Measurements from ENCODE around the gene DSN1.

Gene DSN1

GRCh38 chr20:36754656-36755222 lies 18.8 kb downstream of the DSN1 start:
- DNase-seq = peak; percentile 32
- Mint-ChIP-seq H3K4me3 (no peak overlapping the region), H3K9me3 (no peaks in the 10 kb centered on the region), H3K36me3 (ENCODE audit: low read depth) (peaks cover 35% of the 10 kb centered on the region), H3K27ac (no peak overlapping the region), H3K4me1 (peaks cover 5% of the 10 kb centered on the region), H3K27me3 (no peaks in the 10 kb centered on the region)
- peak; percentile 81 for ATAC-seq

GRCh38 chr20:36752582-36752981 lies 21.0 kb downstream of the DSN1 start:
- Mint-ChIP-seq H3K27ac (no peak overlapping the region), H3K36me3 (ENCODE audit: low read depth) (peaks cover 35% of the 10 kb centered on the region), H3K27me3 (no peaks in the 10 kb centered on the region), H3K9me3 (no peaks in the 10 kb centered on the region), H3K4me3 (no peak overlapping the region), H3K4me1 (peaks cover 2% of the 10 kb centered on the region)
- no peak for DNase-seq
- no peak for ATAC-seq

GRCh38 chr20:36745927-36746659 lies 27.5 kb downstream of the DSN1 start, which contains the start of gene NDRG3:
TSS of gene NDRG3 (minus strand) at chr20:36746090. CDS start at chr20:36721735, 24,355 bp downstream.
- DNase-seq = peak; percentile 91
- peak; percentile 97 for ATAC-seq
- Mint-ChIP-seq H3K4me1 (peaks cover 21% of the 10 kb centered on the region), H3K9me3 (no peaks in the 10 kb centered on the region), H3K36me3 (ENCODE audit: low read depth) (peaks cover 7% of the 10 kb centered on the region), H3K4me3 (peak within 1 kb of the TSS; percentile 83), H3K27ac (peak within 1 kb of the TSS; percentile 92), H3K27me3 (no peaks in the 10 kb centered on the region)

GRCh38 chr20:36745234-36745926 lies 28.2 kb downstream of the DSN1 start:
- Mint-ChIP-seq H3K27me3 (no peaks in the 10 kb centered on the region), H3K4me3 (peak overlapping the region; percentile 83), H3K4me1 (peaks cover 21% of the 10 kb centered on the region), H3K27ac (peak overlapping the region; percentile 49), H3K9me3 (no peaks in the 10 kb centered on the region), H3K36me3 (ENCODE audit: low read depth) (peaks cover 4% of the 10 kb centered on the region)
- DNase-seq (peak; percentile 50), ATAC-seq (no peak)

GRCh38 chr20:36744764-36745191 lies 28.8 kb downstream of the DSN1 start:
- H3K36me3 Mint-ChIP-seq (ENCODE audit: low read depth) = peaks cover 4% of the 10 kb centered on the region
- H3K4me1 Mint-ChIP-seq = peaks cover 21% of the 10 kb centered on the region
- no peak for ATAC-seq
- H3K4me3 Mint-ChIP-seq = peak overlapping the region; percentile 83
- no peak for DNase-seq
- peak overlapping the region; percentile 16 for H3K27ac Mint-ChIP-seq
- H3K9me3 Mint-ChIP-seq = no peaks in the 10 kb centered on the region
- no peaks in the 10 kb centered on the region for H3K27me3 Mint-ChIP-seq

- no peaks in the 10 kb centered on the region for H3K27me3 Mint-ChIP-seq
- no peaks in the 10 kb centered on the region for H3K36me3 Mint-ChIP-seq (ENCODE audit: low read depth)
- peak overlapping the region; percentile 16 for H3K27ac Mint-ChIP-seq
- peak overlapping the region; percentile 83 for H3K4me3 Mint-ChIP-seq
- DNase-seq (no peak), ATAC-seq (no peak)
- peaks cover 21% of the 10 kb centered on the region for H3K4me1 Mint-ChIP-seq
- no peaks in the 10 kb centered on the region for H3K9me3 Mint-ChIP-seq
Measured at GRCh38 chr20:36744243-36744642, 29.3 kb downstream of the DSN1 start.

GRCh38 chr20:36742558-36742957 lies 31.0 kb downstream of the DSN1 start:
- Mint-ChIP-seq H3K4me3 (no peak overlapping the region), H3K9me3 (no peaks in the 10 kb centered on the region)
- ATAC-seq = no peak

GRCh38 chr20:36741072-36741471 lies 32.5 kb downstream of the DSN1 start:
- DNase-seq = no peak
- no peaks in the 10 kb centered on the region for H3K9me3 Mint-ChIP-seq
- no peak overlapping the region for H3K27ac Mint-ChIP-seq
- no peak overlapping the region for H3K4me3 Mint-ChIP-seq
- no peaks in the 10 kb centered on the region for H3K36me3 Mint-ChIP-seq (ENCODE audit: low read depth)
- H3K4me1 Mint-ChIP-seq = peaks cover 18% of the 10 kb centered on the region
- no peak for ATAC-seq
- H3K27me3 Mint-ChIP-seq = no peaks in the 10 kb centered on the region

More at GRCh38 chr20:36742558-36742957, 31.0 kb downstream of the DSN1 start:
- H3K36me3 Mint-ChIP-seq (ENCODE audit: low read depth) = no peaks in the 10 kb centered on the region
- H3K4me1 Mint-ChIP-seq = peaks cover 21% of the 10 kb centered on the region
- H3K27ac Mint-ChIP-seq = no peak overlapping the region
- H3K27me3 Mint-ChIP-seq = no peaks in the 10 kb centered on the region
- no peak for DNase-seq

- H3K4me1 Mint-ChIP-seq = peaks cover 29% of the 10 kb centered on the region
- no peaks in the 10 kb centered on the region for H3K36me3 Mint-ChIP-seq (ENCODE audit: low read depth)
- H3K4me3 Mint-ChIP-seq = no peak overlapping the region
- no peaks in the 10 kb centered on the region for H3K27me3 Mint-ChIP-seq
- no peak overlapping the region for H3K27ac Mint-ChIP-seq
- H3K9me3 Mint-ChIP-seq = no peaks in the 10 kb centered on the region
- DNase-seq (no peak), ATAC-seq (no peak)
Measured at GRCh38 chr20:36737183-36737499, 36.4 kb downstream of the DSN1 start.

GRCh38 chr20:36736451-36737182 lies 36.9 kb downstream of the DSN1 start:
- Mint-ChIP-seq H3K27me3 (no peaks in the 10 kb centered on the region), H3K4me3 (no peak overlapping the region), H3K4me1 (peaks cover 29% of the 10 kb centered on the region), H3K36me3 (ENCODE audit: low read depth) (no peaks in the 10 kb centered on the region), H3K27ac (no peak overlapping the region), H3K9me3 (no peaks in the 10 kb centered on the region)
- no peak for DNase-seq
- no peak for ATAC-seq

GRCh38 chr20:36732456-36732855 lies 41.1 kb downstream of the DSN1 start:
- Mint-ChIP-seq H3K4me3 (no peak overlapping the region), H3K9me3 (no peaks in the 10 kb centered on the region), H3K36me3 (ENCODE audit: low read depth) (peaks cover 2% of the 10 kb centered on the region), H3K4me1 (peaks cover 38% of the 10 kb centered on the region), H3K27ac (no peak overlapping the region), H3K27me3 (no peaks in the 10 kb centered on the region)
- DNase-seq (no peak), ATAC-seq (no peak)

GRCh38 chr20:36728986-36729385 lies 44.6 kb downstream of the DSN1 start:
- H3K4me3 Mint-ChIP-seq = no peak overlapping the region
- no peak overlapping the region for H3K27ac Mint-ChIP-seq
- H3K4me1 Mint-ChIP-seq = peaks cover 26% of the 10 kb centered on the region
- H3K36me3 Mint-ChIP-seq (ENCODE audit: low read depth) = peaks cover 2% of the 10 kb centered on the region
- peak; percentile 87 for ATAC-seq
- no peaks in the 10 kb centered on the region for H3K27me3 Mint-ChIP-seq
- no peak for DNase-seq
- H3K9me3 Mint-ChIP-seq = no peaks in the 10 kb centered on the region

GRCh38 chr20:36726168-36726567 lies 47.4 kb downstream of the DSN1 start:
- DNase-seq (no peak), ATAC-seq (no peak)
- H3K27ac Mint-ChIP-seq = no peak overlapping the region
- no peak overlapping the region for H3K4me3 Mint-ChIP-seq
- H3K36me3 Mint-ChIP-seq (ENCODE audit: low read depth) = peaks cover 2% of the 10 kb centered on the region
- peaks cover 8% of the 10 kb centered on the region for H3K4me1 Mint-ChIP-seq
- no peaks in the 10 kb centered on the region for H3K9me3 Mint-ChIP-seq
- H3K27me3 Mint-ChIP-seq = no peaks in the 10 kb centered on the region

- peak; percentile 91 for ATAC-seq
- no peak for DNase-seq
- H3K36me3 Mint-ChIP-seq (ENCODE audit: low read depth) = peaks cover 3% of the 10 kb centered on the region
Measured at GRCh38 chr20:36720510-36720909, 53.1 kb downstream of the DSN1 start.

More at GRCh38 chr20:36720510-36720909, 53.1 kb downstream of the DSN1 start:
- Mint-ChIP-seq H3K27me3 (no peaks in the 10 kb centered on the region), H3K27ac (peak overlapping the region; percentile 66), H3K4me1 (peaks cover 10% of the 10 kb centered on the region), H3K4me3 (no peak overlapping the region), H3K9me3 (no peaks in the 10 kb centered on the region)
